SK-N-SH (cell line): ENCODE results near the gene TPP1. TPM values are rescaled to one million over a fixed set of nuclear protein-coding genes. Genes with fewer than 3 reads are reported as not detected.
A peak's percentile ranks its signal among the peaks of the same experiment; 100 is the strongest.

Experiments used
- CTCF ChIA-PET: fragments of 300-600, 350-600 bp; formaldehyde crosslinking; extraction: SDS; loops from one replicate; lab custom pipeline; 2021; lab: Yijun Ruan, JAX
- POLR2A ChIA-PET: fragments of 350-600 bp; sonication (Branson Sonifier 250); formaldehyde crosslinking; extraction: SDS; loops from one replicate; lab custom pipeline; 2020; ENCODE audit warnings: antibody characterized with exemption, inconsistent platforms; lab: Yijun Ruan, JAX
- DNase-seq: peaks from one replicate; pipeline ENCODE4 v3.0.0; 2012
- H2AFZ ChIP-seq: fragments of 200-600 bp; sonication (generic); 2 replicates; pipeline ENCODE4 v1.8.1; 2016; ENCODE audit warnings: antibody characterized with exemption, mild to moderate bottlenecking, low read depth
- H3F3A ChIP-seq: fragments of 200-600 bp; sonication (generic); replicated peaks from 2 replicates; pipeline ENCODE3; 2016; ENCODE audit warnings: antibody characterized with exemption, mild to moderate bottlenecking; ENCODE audit not compliant: insufficient read depth
- H3K27ac ChIP-seq, 2 experiments: fragments of 200-500 bp in 1 of 2; fragments of 200-600 bp in 1 of 2; sonication (Bioruptor generic) in 1 of 2; sonication (generic), shearing (Covaris generic) in 1 of 2; 2 replicates each; pipeline versions ENCODE4 v1.5.1 to v1.6.1; 2014 to 2016; ENCODE audit warnings: low read depth in 2 of 2, inconsistent platforms in 1 of 2, low read length in 1 of 2, mild to moderate bottlenecking in 1 of 2, mixed read lengths in 1 of 2
- H3K27me3 ChIP-seq: fragments of 200-600 bp; sonication (generic), shearing (Covaris generic); 2 replicates; pipeline ENCODE4 v1.6.1; 2016; ENCODE audit warnings: mixed run types; ENCODE audit not compliant: insufficient read depth
- H3K36me3 ChIP-seq, 2 experiments: fragments of 200-500 bp in 1 of 2; fragments of 200-600 bp in 1 of 2; sonication (Bioruptor generic) in 1 of 2; sonication (generic) in 1 of 2; replicated peaks in 1 of 2; 2 replicates each; pipeline versions ENCODE3 to v1.5.1; 2014 to 2016; ENCODE audit warnings: low read length in 1 of 2, mild to moderate bottlenecking in 1 of 2; ENCODE audit not compliant: insufficient read depth in 2 of 2, control insufficient read depth in 1 of 2
- H3K4me1 ChIP-seq, 2 experiments: fragments of 200-500 bp in 1 of 2; fragments of 200-600 bp in 1 of 2; sonication (Bioruptor generic) in 1 of 2; sonication (generic), shearing (Covaris generic) in 1 of 2; 2 replicates each; pipeline versions ENCODE4 v1.5.1 to v1.6.1; 2014 to 2016; ENCODE audit warnings: low read depth in 1 of 2, low read length in 1 of 2, mixed run types in 1 of 2; ENCODE audit not compliant: insufficient read depth in 2 of 2, control insufficient read depth in 1 of 2
- H3K4me2 ChIP-seq: fragments of 200-600 bp; sonication (generic), shearing (Covaris generic); 2 replicates; pipeline ENCODE4 v1.6.1; 2017; ENCODE audit warnings: mixed run types
- H3K4me3 ChIP-seq, 2 experiments: fragments of 200-500 bp in 1 of 2; fragments of 200-600 bp in 1 of 2; sonication (Bioruptor generic) in 1 of 2; sonication (generic), shearing (Covaris generic) in 1 of 2; 2 replicates each; pipeline versions ENCODE4 v1.5.1 to v1.8.1; 2014 to 2016; ENCODE audit warnings: low read depth in 2 of 2, inconsistent platforms in 1 of 2, low read length in 1 of 2, mild to moderate bottlenecking in 1 of 2, mixed read lengths in 1 of 2, moderate library complexity in 1 of 2
- H3K79me2 ChIP-seq: fragments of 200-600 bp; sonication (generic); 2 replicates; pipeline ENCODE4 v1.8.1; 2017; ENCODE audit warnings: mild to moderate bottlenecking; ENCODE audit not compliant: insufficient read depth
- H3K9ac ChIP-seq: fragments of 200-600 bp; sonication (generic); 2 replicates; pipeline ENCODE4 v1.6.1; 2017; ENCODE audit warnings: mixed run types
- H3K9me2 ChIP-seq: fragments of 200-600 bp; sonication (generic); 2 replicates; pipeline ENCODE4 v1.6.1; 2017; ENCODE audit warnings: mixed run types
- H3K9me3 ChIP-seq: fragments of 200-600 bp; sonication (generic); 2 replicates; pipeline ENCODE4 v1.6.1; 2017; ENCODE audit warnings: mixed run types, mild to moderate bottlenecking, moderate library complexity
- H4K20me1 ChIP-seq: fragments of 200-600 bp; sonication (generic); 2 replicates; pipeline ENCODE4 v1.6.1; 2017; ENCODE audit warnings: mild to moderate bottlenecking, mixed run types; ENCODE audit not compliant: insufficient read depth
- CHD2 ChIP-seq: fragments of 150-350 bp; IDR thresholded peaks from 2 replicates; pipeline ENCODE4 v1.6.1; 2018; ENCODE audit warnings: low read length; ENCODE audit not compliant: partially characterized antibody
- EP300 ChIP-seq, 2 experiments: IDR thresholded peaks; 2 replicates each; pipeline versions ENCODE4 v1.4.0 to v1.6.1; 2012; ENCODE audit warnings: borderline replicate concordance in 1 of 2, low read depth in 1 of 2, low read length in 1 of 2
- EZH2phosphoT487 ChIP-seq: fragments of 200-600 bp; sonication (generic); IDR thresholded peaks from 2 replicates; pipeline ENCODE4 v1.6.1; 2017; ENCODE audit warnings: low read depth, mixed run types, mild to moderate bottlenecking, antibody characterized with exemption, moderate library complexity, borderline replicate concordance
- FOSL2 ChIP-seq: IDR thresholded peaks from 2 replicates; pipeline ENCODE4 v1.4.0; 2012; ENCODE audit warnings: low read depth, mild to moderate bottlenecking, moderate library complexity, borderline replicate concordance
- FOXJ3 ChIP-seq: sonication (generic); formaldehyde crosslinking; IDR thresholded peaks from 2 replicates; pipeline ENCODE4 v1.5.1; 2020; ENCODE audit warnings: mild to moderate bottlenecking, missing genetic modification reagents
- FOXM1 ChIP-seq: IDR thresholded peaks from 2 replicates; pipeline ENCODE4 v1.4.0; 2012; ENCODE audit warnings: low read depth, mild to moderate bottlenecking
- GATA2 ChIP-seq: sonication (generic); formaldehyde crosslinking; IDR thresholded peaks from 2 replicates; pipeline ENCODE4 v1.5.0; 2020; ENCODE audit warnings: mild to moderate bottlenecking, missing genetic modification reagents
- NRF1 ChIP-seq: IDR thresholded peaks from 2 replicates; pipeline ENCODE4 v1.6.1; 2012; ENCODE audit warnings: low read depth, mild to moderate bottlenecking, low read length
- RCOR1 ChIP-seq: fragments of 150-350 bp; IDR thresholded peaks from 2 replicates; pipeline ENCODE4 v1.6.1; 2017; ENCODE audit warnings: antibody characterized with exemption, low read length
- RFX5 ChIP-seq: IDR thresholded peaks from 2 replicates; pipeline ENCODE4 v1.6.1; 2012; ENCODE audit warnings: mild to moderate bottlenecking, improper control_type of control experiment, low read length
- TAF1 ChIP-seq: IDR thresholded peaks from 2 replicates; pipeline ENCODE4 v1.6.1; 2012; ENCODE audit warnings: low read depth, mild to moderate bottlenecking, low read length, moderate library complexity, borderline replicate concordance
- TCF12 ChIP-seq: IDR thresholded peaks from 2 replicates; pipeline ENCODE4 v1.4.0; 2012
- WGBS: methylation state at CpG from one replicate; pipeline ENCODE4 v1.1.6; 2017; ENCODE audit warnings: low lambda C conversion rate; 5-methylcytosine and 5-hydroxymethylcytosine counted together
- polyA plus RNA-seq, 3 experiments: library from polyadenylated mRNA; depleted of rRNA; stranded (reverse); fragments of >200 nt; gene quantifications; 2 replicates each; pipeline ENCODE4 v1.2.3, GENCODE V29; 2012
- TF ChIP-seq, protein P1 (sequence below): IDR thresholded peaks from 2 replicates; pipeline ENCODE4; 2012
- TF ChIP-seq, protein P2 (sequence below): IDR thresholded peaks from 2 replicates; pipeline ENCODE4 v1.4.0; 2012; ENCODE audit warnings: low read depth
- TF ChIP-seq, protein P3 (sequence below): fragments of 150-350 bp; IDR thresholded peaks from 2 replicates; pipeline ENCODE4 v1.6.1; 2017; ENCODE audit warnings: antibody characterized with exemption, low read length, low read depth, borderline replicate concordance

Gene TPP1
- polyA plus RNA-seq, 1 of the 3 experiments (the other 2 are of a cell fraction), result 105 TPM

DNA sequence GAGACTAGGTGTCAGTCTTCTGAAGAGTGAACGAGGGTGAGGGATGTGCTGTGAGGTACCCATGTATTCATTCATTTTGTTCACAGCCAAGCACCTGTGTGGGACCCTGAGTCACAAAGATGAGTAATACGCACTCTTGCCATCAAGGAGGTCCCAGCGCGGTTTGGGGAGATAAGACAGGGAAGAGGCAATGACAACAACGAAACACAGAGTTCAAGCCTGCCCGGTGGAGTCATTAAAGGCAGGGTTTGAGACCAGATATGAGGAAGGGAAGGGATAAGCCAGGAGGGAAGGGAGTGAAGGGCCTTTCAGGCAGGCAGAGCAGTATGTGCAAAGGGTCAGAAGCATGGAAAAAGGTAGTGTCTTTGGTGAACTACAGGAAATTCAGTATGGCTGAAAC is 31.8 kb upstream of the TPP1 start:
- Histone ChIP-seq H3K4me1 (peaks cover 6 to 56% of the 10 kb centered on the region in 2 experiments; a peak in 2 of 4 replicates), H3K79me2 (no peaks in the 10 kb centered on the region), H3K27ac (no peak overlapping the region), H3K9ac (no peak overlapping the region), H3K4me2 (no peak overlapping the region), H3K27me3 (no peaks in the 10 kb centered on the region), H3K36me3 (no peaks in the 10 kb centered on the region), H3K9me2 (no peaks in the 10 kb centered on the region), H4K20me1 (no peaks in the 10 kb centered on the region), H3F3A (no peaks in the 10 kb centered on the region), H2AFZ (no peak overlapping the region), H3K9me3 (no peaks in the 10 kb centered on the region), H3K4me3 (no peak overlapping the region)
- ChIA-PET POLR2A (no interaction called here), CTCF (interaction anchor here (0.7 to 3.6 kb wide), 2 partner anchors 38 to 55 kb away, joined by 3 to 13 read pairs; no protein-coding TSS in a partner anchor)
- TF ChIP-seq TCF12, result no peak
- no peak for TF ChIP-seq EZH2phosphoT487
- no peak for TF ChIP-seq FOXM1
- WGBS, result 74% methylated on average over 6 of the region's 6 CpGs
- DNase-seq, result no peak

DNA sequence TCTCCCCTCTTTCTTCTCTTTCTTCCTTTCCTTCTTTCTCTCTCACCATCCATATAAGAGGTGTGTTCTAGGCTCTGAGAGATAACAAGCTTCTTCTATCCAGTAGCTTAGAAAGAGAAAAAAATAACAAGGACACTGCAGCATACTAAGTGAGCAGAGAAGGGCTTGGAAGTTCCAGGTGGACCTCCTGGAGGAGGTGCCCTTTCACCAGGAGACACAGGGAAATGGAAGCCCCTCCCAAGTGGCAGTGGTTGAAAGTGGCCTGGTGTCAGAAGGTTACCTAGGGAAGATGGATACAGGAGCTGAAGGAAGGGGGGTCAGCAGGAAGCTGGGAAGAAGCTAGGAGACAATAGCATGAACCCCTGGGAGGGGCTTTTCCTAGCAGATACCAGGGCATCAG is 30.9 kb upstream of the TPP1 start:
- H3K9ac ChIP-seq, result no peak overlapping the region
- no peaks in the 10 kb centered on the region for H4K20me1 ChIP-seq
- no peaks in the 10 kb centered on the region for H3K9me2 ChIP-seq
- H3K27me3 ChIP-seq, result no peaks in the 10 kb centered on the region
- no peak overlapping the region for H3K4me3 ChIP-seq
- no peaks in the 10 kb centered on the region for H3K36me3 ChIP-seq
- ChIA-PET CTCF (interaction anchor here (1.1 to 3.6 kb wide), 5 partner anchors 29 to 271 kb away, joined by 3 to 13 read pairs (median 3); partner anchors contain the start of gene MRPL17), POLR2A (interaction anchor here (1.5 kb wide), 1 partner anchor 23 kb away, joined by 4 read pairs; no protein-coding TSS in a partner anchor)
- TF ChIP-seq, protein P1, sequence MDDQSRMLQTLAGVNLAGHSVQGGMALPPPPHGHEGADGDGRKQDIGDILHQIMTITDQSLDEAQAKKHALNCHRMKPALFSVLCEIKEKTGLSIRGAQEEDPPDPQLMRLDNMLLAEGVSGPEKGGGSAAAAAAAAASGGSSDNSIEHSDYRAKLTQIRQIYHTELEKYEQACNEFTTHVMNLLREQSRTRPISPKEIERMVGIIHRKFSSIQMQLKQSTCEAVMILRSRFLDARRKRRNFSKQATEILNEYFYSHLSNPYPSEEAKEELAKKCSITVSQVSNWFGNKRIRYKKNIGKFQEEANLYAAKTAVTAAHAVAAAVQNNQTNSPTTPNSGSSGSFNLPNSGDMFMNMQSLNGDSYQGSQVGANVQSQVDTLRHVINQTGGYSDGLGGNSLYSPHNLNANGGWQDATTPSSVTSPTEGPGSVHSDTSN, result no peak
- TF ChIP-seq TAF1 (no peak), RCOR1 (no peak)
- no peak overlapping the region for H2AFZ ChIP-seq
- H3K79me2 ChIP-seq, result no peaks in the 10 kb centered on the region
- peaks cover 6 to 62% of the 10 kb centered on the region in 2 experiments; a peak in 2 of 4 replicates for H3K4me1 ChIP-seq
- no peak for DNase-seq
- no peaks in the 10 kb centered on the region for H3F3A ChIP-seq
- no peaks in the 10 kb centered on the region for H3K9me3 ChIP-seq
- no peak overlapping the region for H3K4me2 ChIP-seq
- no peak overlapping the region for H3K27ac ChIP-seq

DNA sequence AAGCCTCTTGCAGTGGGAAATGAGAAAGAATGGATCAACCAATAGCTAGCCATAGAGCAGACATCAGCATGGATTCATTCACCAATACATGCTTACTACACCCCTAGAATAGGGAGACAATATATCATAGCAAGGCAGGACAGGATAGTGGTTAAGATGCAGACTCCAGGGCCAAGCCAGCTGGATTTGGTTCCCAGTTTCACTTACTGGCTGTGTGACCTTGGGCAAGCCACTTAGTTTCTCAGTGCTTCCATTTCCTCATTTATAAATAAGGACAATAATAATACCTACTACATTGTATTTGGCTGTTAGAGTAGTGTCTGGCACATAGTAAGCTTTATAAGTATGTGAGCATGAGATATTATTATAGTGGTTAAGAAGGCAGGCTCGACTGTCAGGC is 29.3 kb upstream of the TPP1 start:
- Histone ChIP-seq H3K4me2 (no peak overlapping the region), H3K9ac (no peak overlapping the region), H3K79me2 (no peaks in the 10 kb centered on the region), H3K27me3 (no peaks in the 10 kb centered on the region), H4K20me1 (no peaks in the 10 kb centered on the region), H3K36me3 (no peaks in the 10 kb centered on the region), H3K9me3 (no peaks in the 10 kb centered on the region), H3K9me2 (no peaks in the 10 kb centered on the region), H3F3A (no peaks in the 10 kb centered on the region), H3K27ac (peak overlapping the region in 1 of 2 experiments; percentile 98; a peak in 1 of 4 replicates), H3K4me3 (no peak overlapping the region), H3K4me1 (peaks cover 6 to 49% of the 10 kb centered on the region in 2 experiments; a peak in 2 of 4 replicates), H2AFZ (no peak overlapping the region)
- no peak for DNase-seq
- 53% methylated on average over 1 of the region's 1 CpG for WGBS
- ChIA-PET POLR2A (interaction anchor here (1.2 to 2.8 kb wide), 2 partner anchors 34 to 37 kb away, joined by 4 to 22 read pairs; partner anchors contain the start of genes MRPL17 and TAF10), CTCF (interaction anchor here (1.9 to 3.6 kb wide), 3 partner anchors 10 to 36 kb away, joined by 6 to 13 read pairs (median 10); partner anchors contain the start of gene MRPL17)
- TF ChIP-seq CHD2, result no peak
- TF ChIP-seq NRF1, result no peak
- TF ChIP-seq, protein P2, sequence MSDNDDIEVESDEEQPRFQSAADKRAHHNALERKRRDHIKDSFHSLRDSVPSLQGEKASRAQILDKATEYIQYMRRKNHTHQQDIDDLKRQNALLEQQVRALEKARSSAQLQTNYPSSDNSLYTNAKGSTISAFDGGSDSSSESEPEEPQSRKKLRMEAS, result no peak
- TF ChIP-seq, protein P3, sequence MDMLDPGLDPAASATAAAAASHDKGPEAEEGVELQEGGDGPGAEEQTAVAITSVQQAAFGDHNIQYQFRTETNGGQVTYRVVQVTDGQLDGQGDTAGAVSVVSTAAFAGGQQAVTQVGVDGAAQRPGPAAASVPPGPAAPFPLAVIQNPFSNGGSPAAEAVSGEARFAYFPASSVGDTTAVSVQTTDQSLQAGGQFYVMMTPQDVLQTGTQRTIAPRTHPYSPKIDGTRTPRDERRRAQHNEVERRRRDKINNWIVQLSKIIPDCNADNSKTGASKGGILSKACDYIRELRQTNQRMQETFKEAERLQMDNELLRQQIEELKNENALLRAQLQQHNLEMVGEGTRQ, result no peak
- no peak for TF ChIP-seq FOXJ3 (CRISPR knock-in tag)
- no peak for TF ChIP-seq TCF12
- no peak for TF ChIP-seq GATA2 (CRISPR knock-in tag)
- no peak for TF ChIP-seq EZH2phosphoT487
- TF ChIP-seq RFX5, result no peak
- TF ChIP-seq EP300 (IDR thresholded peaks at IDR 0.05; ENCODE audit: borderline replicate concordance in 1 of 2, low read depth in 1 of 2, low read length in 1 of 2), result no peak
- TF ChIP-seq FOSL2, result no peak
